Measurements from ENCODE around the gene PTPN2.

The PTPN2 gene

GRCh38 chr18:12883684-12884405 lies at the start of gene PTPN2 (continued):
- TF ChIP-seq SP3 (tag by site-specific recombination; IDR thresholded peaks at IDR 0.05): 0 out of 2 replicates have a peak, but pooled peaks have one; percentile 33
- peak; percentile 82 for TF ChIP-seq ZNF561 (tag by site-specific recombination; IDR thresholded peaks at IDR 0.05; ENCODE audit: borderline replicate concordance)
- TF ChIP-seq ZNF18 (tag by site-specific recombination; IDR thresholded peaks at IDR 0.05): no peak
- TF ChIP-seq SP7 (tag by site-specific recombination; IDR thresholded peaks at IDR 0.05): peak; percentile 83
- 0 out of 2 replicates have a peak, but pooled peaks have one; percentile 51 for TF ChIP-seq PATZ1 (tag by site-specific recombination; IDR thresholded peaks at IDR 0.05)
- peak; percentile 90; the same call in 1 of the 2 replicates for TF ChIP-seq ZNF324 (tag by site-specific recombination; IDR thresholded peaks at IDR 0.05)
- TF ChIP-seq ZNF521 (tag by site-specific recombination; IDR thresholded peaks at IDR 0.05): no peak
- TF ChIP-seq ZBTB10 (tag by site-specific recombination; IDR thresholded peaks at IDR 0.05): 0 out of 2 replicates have a peak, but pooled peaks have one; percentile 32
- TF ChIP-seq ZNF398 (tag by site-specific recombination; IDR thresholded peaks at IDR 0.05): peak; percentile 56; the same call in 1 of the 2 replicates
- no peak for TF ChIP-seq ZNF155 (tag by site-specific recombination; IDR thresholded peaks at IDR 0.05)
- 0 out of 2 replicates have a peak, but pooled peaks have one; percentile 21 for TF ChIP-seq ZNF629 (tag by site-specific recombination; IDR thresholded peaks at IDR 0.05)
- 0 out of 2 replicates have a peak, but pooled peaks have one; percentile 26 for TF ChIP-seq KLF9 (tag by site-specific recombination; IDR thresholded peaks at IDR 0.05; ENCODE audit: low read depth)
- TF ChIP-seq ZBTB26 (tag by site-specific recombination; optimal IDR thresholded peaks at IDR 0.05): peak; percentile 88

- Histone ChIP-seq H3K36me3 (ENCODE audit: control insufficient read depth in 2 of 2, insufficient read depth in 1 of 2, low read length in 2 of 2) (no peaks in the 10 kb centered on the region), H3K27ac (ENCODE audit: extremely low read depth, low read depth, low read length) (no peak overlapping the region), H3K4me1 (ENCODE audit: control insufficient read depth, insufficient read depth, low read length) (no peaks in the 10 kb centered on the region), H3K4me3 (ENCODE audit: low read depth, low read length) (no peak overlapping the region), H3K9me3 (ENCODE audit: control insufficient read depth, insufficient read depth, low read depth, low read length) (no peaks in the 10 kb centered on the region)
- CTCF ChIA-PET: interaction anchor here (0.6 to 4.7 kb wide), 24 partner anchors 9 to 661 kb away, joined by 3 to 224 read pairs (median 8); partner anchors contain the start of gene PTPN2
- TF ChIP-seq ZNF513 (tag by site-specific recombination; IDR thresholded peaks at IDR 0.05) (peak; percentile 24; the same call in 1 of the 2 replicates), REPIN1 (tag by site-specific recombination; IDR thresholded peaks at IDR 0.05; ENCODE audit: low read depth) (no peak), ZSCAN16 (tag by site-specific recombination; IDR thresholded peaks at IDR 0.05) (no peak), ZNF560 (tag by site-specific recombination; IDR thresholded peaks at IDR 0.05; ENCODE audit: borderline replicate concordance) (no peak), ZNF24 (tag by site-specific recombination; IDR thresholded peaks at IDR 0.05) (no peak), ZNF571 (tag by site-specific recombination; IDR thresholded peaks at IDR 0.05) (no peak)
- POLR2A ChIA-PET: interaction anchor here (2.1 kb wide), 1 partner anchor 50 kb away, joined by 12 read pairs; the partner anchor contains the start of gene PTPN2
Measured at GRCh38 chr18:12933327-12933726, 49.3 kb upstream of the PTPN2 start.
